ENCODE results near the gene KCTD17. TPM values are rescaled to one million over a fixed set of nuclear protein-coding genes. Genes with fewer than 3 reads are reported as not detected.

KCTD17 gene
- total RNA-seq, 1 donor from 2014 or later, result 7.4 TPM

DNA sequence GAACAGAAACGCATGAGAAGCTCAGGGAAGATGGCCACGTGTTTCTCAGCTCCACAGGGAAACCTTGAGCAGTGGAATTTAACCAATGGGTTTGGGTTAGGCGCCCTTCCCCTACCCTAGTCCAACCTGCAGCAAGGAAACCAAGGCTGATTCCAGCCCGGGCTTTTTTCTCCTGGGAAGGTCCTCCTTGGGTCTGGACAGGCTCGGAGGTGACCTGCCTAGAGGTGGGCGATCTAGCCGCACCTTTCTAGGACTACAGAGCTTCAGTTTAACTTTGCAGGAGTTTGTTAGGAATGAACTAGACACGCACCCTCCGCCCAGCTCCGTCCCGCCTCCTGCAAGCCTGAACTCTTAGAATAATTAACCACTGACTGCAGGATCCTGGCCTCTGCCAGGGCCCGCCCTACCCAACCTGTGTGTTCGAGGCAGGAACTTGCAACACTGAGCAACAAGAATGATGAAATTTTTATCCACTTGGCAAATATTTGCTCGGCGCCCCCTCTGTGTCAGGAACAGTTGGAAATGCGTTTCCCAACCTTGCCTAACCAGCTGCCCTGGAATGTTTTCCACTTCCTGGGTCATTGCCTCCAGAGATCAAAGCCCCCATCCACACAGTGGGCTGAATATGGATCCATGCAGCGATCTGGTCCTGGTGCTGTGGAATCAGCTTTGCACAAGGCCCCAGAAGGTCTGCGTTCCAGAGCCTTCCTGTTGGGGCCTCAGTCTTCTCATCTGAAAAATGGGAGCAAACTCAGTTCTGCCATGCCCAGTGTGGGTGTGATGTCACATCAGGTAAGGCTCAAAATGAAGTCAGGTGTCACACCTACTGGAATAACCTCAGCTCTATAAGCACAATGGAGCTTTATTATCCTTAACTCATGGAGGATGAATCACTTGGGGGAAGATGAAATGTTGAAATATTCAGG, 18.7 kb upstream of the KCTD17 start:
- DNase-seq (ENCODE audit: low read depth) (peak; percentile 93), FAIRE-seq (peak; percentile 94)
- no peak for TF ChIP-seq CTCF (IDR thresholded peaks at IDR 0.05; ENCODE audit: insufficient read depth, low read length, severe bottlenecking)
- Histone ChIP-seq H3K27me3 (ENCODE audit: control insufficient read depth, insufficient read depth, low read length) (no peaks in the 10 kb centered on the region), H3K36me3 (ENCODE audit: control insufficient read depth, insufficient read depth, low read length) (peaks cover 2% of the 10 kb centered on the region), H3K4me3 (ENCODE audit: low read depth, low read length) (peak overlapping the region; percentile 26)

GRCh38 chr22:37033605-37034430, 17.7 kb upstream of the KCTD17 start:
- no peak for DNase-seq (ENCODE audit: low read depth)
- H3K27me3 ChIP-seq (ENCODE audit: control insufficient read depth, insufficient read depth, low read length), result no peaks in the 10 kb centered on the region
- H3K36me3 ChIP-seq (ENCODE audit: control insufficient read depth, insufficient read depth, low read length), result no peaks in the 10 kb centered on the region
- no peak for TF ChIP-seq CTCF (IDR thresholded peaks at IDR 0.05; ENCODE audit: insufficient read depth, low read length, severe bottlenecking)
- FAIRE-seq, result no peak
- no peak overlapping the region for H3K4me3 ChIP-seq (ENCODE audit: low read depth, low read length)

DNA sequence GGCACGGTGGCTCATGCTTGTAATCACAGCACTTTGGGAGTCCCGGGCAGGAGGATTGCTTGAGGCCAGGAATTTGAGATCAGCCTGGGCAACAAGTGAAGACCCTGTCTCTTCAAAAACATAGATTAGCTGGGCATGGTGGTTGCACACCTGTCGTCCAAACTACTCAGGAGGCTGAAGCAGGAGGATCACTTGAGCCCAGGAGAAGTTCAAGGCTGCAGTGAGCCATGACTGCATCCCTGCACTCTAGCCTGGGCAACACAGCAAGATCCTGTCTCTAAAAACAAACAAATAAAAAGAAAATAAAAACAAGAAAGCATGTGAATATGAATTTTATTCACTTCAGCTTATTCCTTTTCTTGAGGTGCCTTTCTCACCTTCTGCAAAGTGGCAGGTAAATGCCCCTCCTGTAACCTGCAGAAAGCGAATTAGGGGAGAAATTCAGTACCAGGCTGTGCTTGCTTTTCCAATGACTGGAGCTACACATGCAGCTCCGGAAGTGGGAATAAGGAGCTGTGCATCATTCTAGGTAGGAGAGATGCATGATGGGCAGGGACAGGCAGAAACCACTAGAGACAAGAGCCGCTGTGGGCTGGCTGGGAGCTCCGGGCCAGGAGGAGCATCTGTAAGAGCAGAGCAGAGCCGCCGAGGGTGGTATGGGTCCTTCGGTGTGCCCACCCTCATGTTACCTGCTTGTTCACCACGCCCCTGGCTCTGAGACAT, 14.7 kb upstream of the KCTD17 start:
- H3K27me3 ChIP-seq (ENCODE audit: control insufficient read depth, insufficient read depth, low read length), result no peaks in the 10 kb centered on the region
- H3K4me3 ChIP-seq (ENCODE audit: low read depth, low read length), result no peak overlapping the region
- no peak for TF ChIP-seq CTCF (IDR thresholded peaks at IDR 0.05; ENCODE audit: insufficient read depth, low read length, severe bottlenecking)
- H3K36me3 ChIP-seq (ENCODE audit: control insufficient read depth, insufficient read depth, low read length), result no peaks in the 10 kb centered on the region
- DNase-seq (ENCODE audit: low read depth) (no peak), FAIRE-seq (no peak)

GRCh38 chr22:37037669-37038068, 13.9 kb upstream of the KCTD17 start:
- no peaks in the 10 kb centered on the region for H3K36me3 ChIP-seq (ENCODE audit: control insufficient read depth, insufficient read depth, low read length)
- FAIRE-seq (no peak), DNase-seq (ENCODE audit: low read depth) (no peak)
- TF ChIP-seq CTCF (IDR thresholded peaks at IDR 0.05; ENCODE audit: insufficient read depth, low read length, severe bottlenecking), result no peak
- H3K4me3 ChIP-seq (ENCODE audit: low read depth, low read length), result no peak overlapping the region
- H3K27me3 ChIP-seq (ENCODE audit: control insufficient read depth, insufficient read depth, low read length), result no peaks in the 10 kb centered on the region

DNA sequence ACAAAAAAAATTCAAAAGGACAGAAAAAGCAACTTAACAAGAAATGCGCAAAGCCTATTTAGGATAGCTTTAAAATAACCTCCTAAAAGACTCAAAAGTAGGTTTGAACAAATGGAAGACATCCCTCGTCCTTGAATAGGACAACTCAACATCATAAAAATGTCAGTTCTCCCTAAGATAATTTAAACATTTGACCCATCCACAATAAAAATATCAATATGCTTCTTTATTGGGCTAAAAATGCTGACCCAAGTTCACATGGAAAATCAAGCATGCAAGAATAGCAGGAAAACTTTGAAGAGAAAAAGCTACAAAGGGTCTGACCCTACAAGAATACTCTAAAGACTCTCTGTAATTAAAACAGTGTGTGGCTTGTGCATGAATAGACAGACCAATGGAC, 12.1 kb upstream of the KCTD17 start:
- no peak overlapping the region for H3K4me3 ChIP-seq (ENCODE audit: low read depth, low read length)
- FAIRE-seq (no peak), DNase-seq (ENCODE audit: low read depth) (no peak)
- H3K27me3 ChIP-seq (ENCODE audit: control insufficient read depth, insufficient read depth, low read length), result no peaks in the 10 kb centered on the region
- no peak for TF ChIP-seq CTCF (IDR thresholded peaks at IDR 0.05; ENCODE audit: insufficient read depth, low read length, severe bottlenecking)
- H3K36me3 ChIP-seq (ENCODE audit: control insufficient read depth, insufficient read depth, low read length), result no peaks in the 10 kb centered on the region
